GM21360 (cell line): ENCODE results near the gene ZNF688.
A peak's percentile ranks its signal among the peaks of the same experiment; 100 is the strongest.
"Not testable (repeated sequence)": the region's sequence is repeated elsewhere in the genome, so short reads cannot be mapped to it uniquely, and the experiment has no call there.

Experiments used
- ATAC-seq: cut with Tn5 transposase; IDR thresholded peaks from one replicate; pipeline ENCODE4 v1.9.1; 2021; ENCODE audit warnings: mild to moderate bottlenecking, moderate library complexity; ENCODE audit not compliant: unreplicated experiment

Gene ZNF688

DNA sequence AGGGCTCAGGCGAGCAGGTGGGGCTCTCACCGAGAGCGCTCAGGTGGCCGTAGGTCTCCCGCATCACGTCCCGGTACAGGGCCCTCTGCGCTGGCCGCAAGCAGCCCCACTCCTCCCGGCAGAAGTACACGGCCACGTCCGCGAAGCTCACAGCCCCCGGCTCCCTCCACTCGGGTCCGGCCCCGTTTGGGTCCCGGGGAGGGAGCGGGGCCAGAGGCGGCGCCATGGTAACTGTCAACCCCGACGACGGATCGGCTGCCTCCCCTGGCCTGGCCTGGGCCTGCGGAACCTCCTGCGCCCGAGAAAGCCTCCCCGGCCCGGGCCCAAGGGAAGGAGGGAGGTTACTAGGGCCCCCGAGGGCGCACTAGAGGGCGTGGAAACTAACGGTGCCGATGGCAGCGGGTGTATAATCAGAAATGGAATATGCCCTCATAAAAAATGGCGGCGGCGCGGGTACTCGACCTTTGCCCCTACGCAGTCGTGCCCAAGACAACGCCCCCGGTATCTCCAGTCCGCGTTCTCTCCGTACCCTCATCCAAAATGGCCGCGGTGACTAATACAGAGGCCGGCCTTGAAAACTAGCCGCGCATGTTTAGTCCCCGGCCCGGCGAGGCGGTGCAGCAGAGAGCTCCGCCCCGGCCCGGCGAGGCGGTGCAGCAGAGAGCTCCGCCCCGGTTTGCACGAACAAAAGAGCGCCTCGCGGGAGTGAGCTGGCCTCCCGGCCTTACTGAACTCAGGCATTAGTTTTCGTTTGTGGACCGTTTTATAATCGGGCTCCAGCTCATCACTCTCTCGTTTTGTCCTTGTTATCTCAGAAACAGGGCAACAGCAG lies 13.3 kb downstream of the ZNF688 start, which contains the start of gene ZNF764:
TSS of gene ZNF764 (minus strand) at position 418 of the 832 bp plus-strand sequence. CDS start at position 226, 192 bp downstream.
- ATAC-seq: peak; percentile 90

DNA sequence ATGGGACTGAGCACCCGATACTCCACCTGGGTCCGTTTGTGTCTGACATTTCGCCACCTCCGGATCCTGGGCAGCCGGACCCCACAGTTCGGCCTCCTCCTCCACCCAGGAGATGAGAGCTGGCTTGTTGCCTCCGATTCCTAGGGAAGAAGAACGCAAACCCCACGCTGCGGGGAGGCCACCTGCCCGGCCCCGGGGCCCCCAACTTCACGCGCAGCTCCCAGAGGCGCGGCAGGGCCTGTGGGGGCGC lies 13.9 kb downstream of the ZNF688 start:
- peak; percentile 8 for ATAC-seq

GRCh38 chr16:30556125-30556473 lies 15.4 kb downstream of the ZNF688 start:
- no peak for ATAC-seq

- ATAC-seq: no peak
Measured at GRCh38 chr16:30555315-30556124, 16.0 kb downstream of the ZNF688 start.

- ATAC-seq: no peak
Measured at GRCh38 chr16:30554557-30555314, 16.8 kb downstream of the ZNF688 start.

DNA sequence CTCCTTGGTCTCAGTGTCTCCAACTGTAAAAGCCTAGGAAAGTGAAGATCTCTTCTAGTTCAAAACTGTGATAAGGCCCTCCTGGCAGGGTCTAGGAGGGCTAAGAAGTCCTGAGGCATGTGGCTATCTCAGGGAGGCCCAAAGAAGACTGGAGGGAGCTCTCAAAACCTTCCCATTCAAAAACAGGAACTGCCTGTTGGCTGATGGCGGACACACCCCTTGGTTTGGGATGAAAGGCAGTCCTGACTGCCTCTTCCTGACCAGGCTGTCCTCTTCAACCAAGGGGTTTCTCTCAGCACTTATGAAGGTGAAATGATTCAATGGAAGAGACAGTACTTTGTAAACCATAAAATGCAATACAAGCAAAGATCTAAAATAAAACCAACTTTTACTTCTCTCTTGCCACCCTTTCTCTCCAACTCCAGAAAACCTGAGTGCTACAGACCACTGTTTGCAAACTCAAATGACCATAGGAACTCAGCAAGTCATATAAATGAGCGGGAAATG lies 18.1 kb downstream of the ZNF688 start:
- no peak for ATAC-seq

GRCh38 chr16:30552956-30553355 lies 18.6 kb downstream of the ZNF688 start:
- ATAC-seq: no peak

- ATAC-seq: no peak
Measured at GRCh38 chr16:30551781-30552180, 19.7 kb downstream of the ZNF688 start.

DNA sequence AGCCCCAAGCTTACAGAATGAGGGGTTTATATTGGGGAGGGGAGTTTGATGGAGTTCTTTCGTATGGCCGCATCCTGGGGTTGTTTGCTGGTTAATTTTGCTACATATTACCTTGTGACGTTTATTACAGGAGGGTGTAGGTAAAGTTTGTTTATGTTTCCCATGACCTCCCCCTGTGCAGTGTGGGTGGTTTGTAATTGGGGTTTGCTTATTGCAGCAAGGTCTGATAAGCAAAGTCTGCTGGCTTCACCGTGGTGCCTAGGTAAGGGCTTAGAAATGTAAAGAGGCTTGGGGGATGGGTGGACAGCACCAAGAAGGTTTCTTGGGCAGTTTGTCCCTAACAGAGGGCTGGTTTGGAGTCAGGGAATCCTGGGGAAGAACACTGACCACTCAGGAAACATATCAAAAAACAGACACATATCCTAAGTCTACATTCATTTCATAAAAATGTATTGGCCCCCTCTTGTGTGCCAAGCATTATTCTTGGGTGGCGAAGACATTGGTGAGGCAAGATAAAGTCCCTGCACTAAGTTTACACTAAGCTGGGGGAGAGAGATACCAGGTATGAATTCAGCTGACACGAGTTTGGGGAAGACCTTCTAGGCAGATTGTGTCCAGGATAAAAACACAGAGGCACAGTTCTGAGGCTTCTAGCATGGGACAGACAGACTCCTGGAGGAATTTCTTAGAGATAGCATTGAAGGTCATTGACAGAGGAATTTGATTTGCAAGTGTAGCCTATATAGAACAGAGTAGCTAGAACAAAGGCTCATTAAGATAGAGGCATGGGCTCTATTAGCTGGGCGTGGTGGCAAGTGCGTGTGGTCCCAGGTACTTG lies 22.9 kb downstream of the ZNF688 start:
- ATAC-seq: no peak

GRCh38 chr16:30546115-30546514 lies 25.4 kb downstream of the ZNF688 start:
- no peak for ATAC-seq

DNA sequence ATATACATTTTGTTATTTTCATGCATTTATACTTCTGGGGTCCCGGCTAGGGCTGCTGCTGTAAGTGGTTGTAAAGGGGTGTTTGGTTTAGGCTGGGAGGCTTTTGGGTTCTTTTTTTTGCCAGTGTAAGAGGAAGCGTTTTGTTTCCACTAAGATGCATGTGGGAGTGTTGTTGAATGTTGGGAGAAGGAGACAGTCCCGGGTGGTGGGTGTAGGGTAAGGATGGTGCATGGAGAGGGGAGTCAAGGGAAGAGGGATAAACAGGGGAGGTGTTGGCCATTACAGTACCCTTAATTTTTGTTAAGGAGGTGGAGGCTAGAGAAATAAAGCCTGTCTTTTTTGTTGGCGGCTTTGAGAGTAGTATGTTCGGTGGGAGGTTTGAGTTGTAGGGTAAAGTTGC lies 28.4 kb downstream of the ZNF688 start:
- ATAC-seq: no peak

- ATAC-seq: no peak
Measured at GRCh38 chr16:30541502-30542329, 29.8 kb downstream of the ZNF688 start.

GRCh38 chr16:30540916-30541464 lies 30.5 kb downstream of the ZNF688 start:
- ATAC-seq: not testable (repeated sequence)

GRCh38 chr16:30539986-30540526 lies 31.5 kb downstream of the ZNF688 start:
- not testable (repeated sequence) for ATAC-seq

DNA sequence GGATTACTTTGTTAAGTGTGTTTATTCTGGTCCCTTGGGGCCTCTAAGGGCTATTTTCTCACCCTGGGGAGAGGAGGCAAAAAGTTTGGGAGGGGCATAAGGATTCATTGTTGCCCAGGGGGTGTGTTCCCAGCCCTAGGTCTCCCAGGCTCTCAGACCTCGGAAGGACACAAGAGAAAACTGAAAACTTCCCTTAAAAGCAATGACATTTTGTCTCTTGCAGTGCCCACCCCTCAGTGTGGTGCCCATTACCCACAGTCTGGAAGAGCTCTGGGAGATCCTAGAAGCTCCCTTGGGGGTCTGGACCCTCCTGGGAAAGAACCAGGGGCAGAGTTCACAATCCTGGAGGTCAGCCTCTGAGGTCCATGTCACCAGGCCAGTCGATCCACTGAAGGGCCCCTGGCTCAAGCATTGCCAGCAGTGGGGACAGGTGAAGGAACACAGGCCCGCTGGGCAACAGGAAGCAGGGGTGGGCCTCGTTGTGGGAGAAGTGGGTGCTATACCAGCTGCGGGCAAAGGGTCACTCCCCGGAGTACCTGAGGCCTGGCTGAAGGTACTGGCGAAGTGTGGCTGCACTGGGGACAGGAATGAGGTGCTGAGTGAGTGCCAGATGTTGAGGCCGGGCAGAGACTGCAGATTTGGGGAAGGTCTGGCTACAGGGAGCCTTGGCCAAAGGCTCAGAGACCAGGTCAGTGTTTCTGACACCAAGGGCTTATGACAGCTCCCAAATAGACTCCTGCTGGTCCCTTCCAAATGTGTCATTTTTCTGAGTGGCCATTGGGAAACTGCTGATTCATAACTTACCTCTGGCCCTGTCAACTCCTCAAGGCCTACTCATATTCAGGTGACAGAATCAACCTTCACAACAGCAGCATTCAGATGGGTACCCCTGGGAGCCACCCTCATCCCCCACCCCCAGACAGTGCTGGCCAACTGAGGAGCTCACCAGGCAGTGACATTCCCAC lies 32.2 kb downstream of the ZNF688 start:
- ATAC-seq: no peak

- not testable (repeated sequence) for ATAC-seq
Measured at GRCh38 chr16:30536391-30537024, 35.0 kb downstream of the ZNF688 start.

GRCh38 chr16:30535777-30536190 lies 35.7 kb downstream of the ZNF688 start:
- ATAC-seq: peak; percentile 50
